Endothelial cell of umbilical vein (primary cell): ENCODE measurements around the gene RASSF3.

ENCODE experiments used
- CTCF ChIP-seq, 2 donors: IDR thresholded peaks; 1 replicate in 1 of 2; 2 replicates in 1 of 2; pipeline ENCODE4 v1.5.1; 2011; ENCODE audit warnings: low read length in 2 of 2, mild to moderate bottlenecking in 2 of 2, moderate library complexity in 2 of 2, control low read depth in 1 of 2, inconsistent platforms in 1 of 2, low read depth in 1 of 2; ENCODE audit not compliant: insufficient read depth in 1 of 2; ENCODE audit errors: extremely low read depth in 1 of 2
- EZH2 ChIP-seq: IDR thresholded peaks from 2 replicates; pipeline ENCODE4 v1.6.1; 2012; ENCODE audit warnings: borderline replicate concordance, low read depth, mild to moderate bottlenecking, moderate library complexity, low read length, inconsistent platforms; ENCODE audit not compliant: severe bottlenecking
- FOS ChIP-seq: IDR thresholded peaks from 2 replicates; pipeline ENCODE4 v1.6.1; 2011; ENCODE audit warnings: mild to moderate bottlenecking, low read length, moderate library complexity, borderline replicate concordance; ENCODE audit not compliant: insufficient read depth
- GATA2 ChIP-seq: IDR thresholded peaks from 2 replicates; pipeline ENCODE4 v1.7.0; 2011; ENCODE audit warnings: low read depth, mild to moderate bottlenecking, moderate library complexity, mixed read lengths, low read length; ENCODE audit not compliant: insufficient read length, insufficient read depth
- JUN ChIP-seq: IDR thresholded peaks from 2 replicates; pipeline ENCODE4 v1.6.1; 2011; ENCODE audit warnings: borderline replicate concordance, low read depth; ENCODE audit not compliant: insufficient read length, insufficient read depth
- MAX ChIP-seq: IDR thresholded peaks from 2 replicates; pipeline ENCODE4 v1.6.1; 2011; ENCODE audit not compliant: insufficient read depth, insufficient read length
- MYC ChIP-seq: IDR thresholded peaks from one replicate; pipeline ENCODE4 v1.6.1; 2011; ENCODE audit warnings: mild to moderate bottlenecking, low read depth, low read length
- POLR2A ChIP-seq: IDR thresholded peaks from 2 replicates; pipeline ENCODE4 v1.6.1; 2012; ENCODE audit warnings: low read depth, mild to moderate bottlenecking, control low read depth, low read length
- POLR2AphosphoS5 ChIP-seq: IDR thresholded peaks from 2 replicates; pipeline ENCODE4 v1.6.1; 2012; ENCODE audit warnings: low read depth, mild to moderate bottlenecking, control low read depth, low read length, moderate library complexity; ENCODE audit not compliant: insufficient read depth

- TF ChIP-seq POLR2AphosphoS5 = no peak
- TF ChIP-seq CTCF (IDR thresholded peaks at IDR 0.05; ENCODE audit: extremely low read depth in 1 of 2, insufficient read depth in 1 of 2, low read depth in 1 of 2, low read length in 2 of 2) = no peak
- no peak for TF ChIP-seq EZH2
- TF ChIP-seq POLR2A = no peak
- no peak for TF ChIP-seq MYC
- no peak for TF ChIP-seq MAX
- no peak for TF ChIP-seq FOS
- no peak for TF ChIP-seq GATA2
- no peak for TF ChIP-seq JUN
Observed at GRCh38 chr12:64745259-64745807, 135.0 kb downstream of the RASSF3 start.
